Gastrocnemius medialis (tissue), 4 donors: ENCODE measurements around the gene ROBO2. TPM values are rescaled to one million over a fixed set of nuclear protein-coding genes. Genes with fewer than 3 reads are reported as not detected.

Experiments used
- ATAC-seq, 2 donors: fragments of 150-250 bp; one replicate each; pipeline ENCODE4 v1.9.1; 2016
- DNase-seq, 2 donors: peaks; one replicate each; pipeline ENCODE4 v3.0.0-alpha.2; 2019
- H3K27ac ChIP-seq, 4 donors: fragments of 200-600 bp; sonication (generic); 1 replicate in 1 of 4; 2 replicates in 3 of 4; pipeline ENCODE4 v1.5.1; 2016 to 2018; ENCODE audit warnings: mild to moderate bottlenecking in 2 of 4, moderate library complexity in 1 of 4
- H3K27me3 ChIP-seq, 3 donors: fragments of 200-600 bp; sonication (generic) in 2 of 3; 1 replicate in 1 of 3; 2 replicates in 2 of 3; pipeline versions ENCODE4 v1.5.1 to v1.6.0; 2016 to 2019; ENCODE audit warnings: mild to moderate bottlenecking in 1 of 3, moderate library complexity in 1 of 3
- H3K36me3 ChIP-seq, 2 donors: fragments of 200-600 bp; sonication (generic) in 1 of 2; one replicate each; pipeline ENCODE4 v1.5.1; 2017 to 2018
- H3K4me1 ChIP-seq, 2 donors: fragments of 200-600 bp; sonication (generic) in 1 of 2; one replicate each; pipeline ENCODE4 v1.5.1; 2016 to 2017; ENCODE audit warnings: mild to moderate bottlenecking in 2 of 2
- H3K4me3 ChIP-seq, 4 donors: fragments of 200-600 bp; sonication (generic) in 3 of 4; 1 replicate in 1 of 4; 2 replicates in 3 of 4; pipeline ENCODE4 v1.5.1; 2016 to 2019; ENCODE audit warnings: mild to moderate bottlenecking in 2 of 4
- H3K9me3 ChIP-seq, 3 donors: fragments of 200-600 bp; sonication (generic) in 2 of 3; 1 replicate in 1 of 3; 2 replicates in 2 of 3; pipeline ENCODE4 v1.5.1; 2016 to 2019
- POLR2A ChIP-seq, 2 donors: fragments of 450-650 bp; IDR thresholded peaks; one replicate each; pipeline ENCODE4 v1.6.1; 2017; ENCODE audit warnings: antibody characterized with exemption in 2 of 2, mild to moderate bottlenecking in 2 of 2, moderate library complexity in 2 of 2
- in situ Hi-C, 4 donors: fragments of 200-750 bp; cut with MboI; loops; one replicate each; pipeline versions ENCODE4 v1.15.0 to v1.8.0; 2017; ENCODE audit warnings: low sequenced_read_pairs in 4 of 4
- intact Hi-C: fragments of 100-400 bp; cut with DNase I; formaldehyde crosslinking; loops from one replicate; pipeline ENCODE4 v1.15.1; 2023; ENCODE audit warnings: low total_unique reads
- total RNA-seq, 4 donors: library from RNA; depleted of rRNA; stranded (reverse); fragments of >200 nt; gene quantifications; one replicate each; pipeline versions ENCODE4 v1.1.0 to v1.2.3, GENCODE V29; 2016
- TF ChIP-seq, protein P1 (sequence below), 5 experiments: fragments of 450-650 bp in 3 of 5; fragments of 200-600 bp in 2 of 5; sonication (generic) in 2 of 5; IDR thresholded peaks in 4 of 5; conservative IDR thresholded peaks in 1 of 5; 1 replicate in 4 of 5; 2 replicates in 1 of 5; pipeline ENCODE4 v1.5.1; 2016 to 2019; ENCODE audit warnings: antibody characterized with exemption in 5 of 5, mild to moderate bottlenecking in 3 of 5, moderate library complexity in 3 of 5

ROBO2 gene
- total RNA-seq, 4 donors from 2014 or later: 0.07 TPM; not detected in 3

GRCh38 chr3:77298417-77298816, 258.5 kb downstream of the ROBO2 start:
- Histone ChIP-seq H3K36me3 (no peaks in the 10 kb centered on the region), H3K27me3 (no peaks in the 10 kb centered on the region), H3K4me3 (no peak overlapping the region), H3K9me3 (peaks cover 0 to 4% (median 0%) of the 10 kb centered on the region in 3 donors), H3K4me1 (no peaks in the 10 kb centered on the region), H3K27ac (no peak overlapping the region)
- in situ Hi-C loops: no loop called here
- TF ChIP-seq POLR2A (IDR thresholded peaks at IDR 0.05): no peak
- ATAC-seq: no peak
- DNase-seq: no peak
- intact Hi-C loops: no loop called here

- Histone ChIP-seq H3K4me3 (no peak overlapping the region), H3K9me3 (no peaks in the 10 kb centered on the region), H3K4me1 (no peaks in the 10 kb centered on the region), H3K27ac (no peak overlapping the region), H3K36me3 (no peaks in the 10 kb centered on the region), H3K27me3 (no peaks in the 10 kb centered on the region)
- ATAC-seq (no peak), DNase-seq (no peak)
- intact Hi-C loops (no loop called here), in situ Hi-C loops (no loop called here)
- TF ChIP-seq POLR2A (IDR thresholded peaks at IDR 0.05): no peak
- TF ChIP-seq, protein P1, sequence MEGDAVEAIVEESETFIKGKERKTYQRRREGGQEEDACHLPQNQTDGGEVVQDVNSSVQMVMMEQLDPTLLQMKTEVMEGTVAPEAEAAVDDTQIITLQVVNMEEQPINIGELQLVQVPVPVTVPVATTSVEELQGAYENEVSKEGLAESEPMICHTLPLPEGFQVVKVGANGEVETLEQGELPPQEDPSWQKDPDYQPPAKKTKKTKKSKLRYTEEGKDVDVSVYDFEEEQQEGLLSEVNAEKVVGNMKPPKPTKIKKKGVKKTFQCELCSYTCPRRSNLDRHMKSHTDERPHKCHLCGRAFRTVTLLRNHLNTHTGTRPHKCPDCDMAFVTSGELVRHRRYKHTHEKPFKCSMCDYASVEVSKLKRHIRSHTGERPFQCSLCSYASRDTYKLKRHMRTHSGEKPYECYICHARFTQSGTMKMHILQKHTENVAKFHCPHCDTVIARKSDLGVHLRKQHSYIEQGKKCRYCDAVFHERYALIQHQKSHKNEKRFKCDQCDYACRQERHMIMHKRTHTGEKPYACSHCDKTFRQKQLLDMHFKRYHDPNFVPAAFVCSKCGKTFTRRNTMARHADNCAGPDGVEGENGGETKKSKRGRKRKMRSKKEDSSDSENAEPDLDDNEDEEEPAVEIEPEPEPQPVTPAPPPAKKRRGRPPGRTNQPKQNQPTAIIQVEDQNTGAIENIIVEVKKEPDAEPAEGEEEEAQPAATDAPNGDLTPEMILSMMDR (IDR thresholded peaks at IDR 0.05 in 4 of 5, conservative IDR thresholded peaks at IDR 0.05 in 1 of 5): no peak
Observed at GRCh38 chr3:77303955-77304699, 264.2 kb downstream of the ROBO2 start.

DNA sequence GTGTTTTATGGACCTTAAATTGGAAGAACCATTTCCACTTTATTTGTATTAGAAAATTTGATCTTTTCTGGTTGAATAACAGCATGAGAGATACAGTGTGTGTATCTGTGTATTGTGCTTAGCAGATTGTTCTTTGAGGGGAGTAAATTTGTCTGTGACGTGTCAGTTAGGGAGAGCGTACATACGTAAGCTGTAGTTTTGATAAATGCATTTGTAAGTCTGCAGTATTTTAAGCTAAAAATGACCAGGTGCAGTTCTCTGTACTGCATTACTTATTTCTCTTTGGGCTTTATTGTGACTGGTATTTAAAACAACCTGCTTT, 264.8 kb downstream of the ROBO2 start:
- no peak overlapping the region for H3K4me3 ChIP-seq
- no peaks in the 10 kb centered on the region for H3K9me3 ChIP-seq
- no peak for ATAC-seq
- in situ Hi-C loops: no loop called here
- intact Hi-C loops: no loop called here
- H3K36me3 ChIP-seq: no peaks in the 10 kb centered on the region
- no peak overlapping the region for H3K27ac ChIP-seq
- no peaks in the 10 kb centered on the region for H3K4me1 ChIP-seq
- DNase-seq: no peak
- TF ChIP-seq POLR2A (IDR thresholded peaks at IDR 0.05): no peak
- TF ChIP-seq, protein P1 (IDR thresholded peaks at IDR 0.05 in 4 of 5, conservative IDR thresholded peaks at IDR 0.05 in 1 of 5): no peak
- no peaks in the 10 kb centered on the region for H3K27me3 ChIP-seq

DNA sequence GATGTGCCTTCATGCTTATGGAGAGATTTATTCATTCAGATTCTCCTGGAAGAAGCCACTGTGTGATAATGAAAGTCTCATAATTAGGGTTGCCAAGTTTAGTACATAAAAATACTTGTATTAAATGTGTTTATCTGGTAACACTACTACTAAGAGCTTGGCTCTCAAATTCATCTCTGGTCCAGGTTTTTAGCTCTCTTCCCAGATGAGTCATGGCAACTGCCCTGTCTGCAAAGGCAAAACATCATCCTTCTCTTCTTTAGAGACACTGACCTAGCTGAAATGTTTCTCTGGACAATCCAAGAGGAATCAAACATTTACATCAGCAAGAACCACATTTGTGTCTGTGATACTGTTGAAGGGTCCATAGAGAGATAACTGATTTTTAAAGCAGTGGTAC, 269.6 kb downstream of the ROBO2 start:
- H3K4me1 ChIP-seq: no peaks in the 10 kb centered on the region
- ATAC-seq: no peak
- no peak overlapping the region for H3K4me3 ChIP-seq
- intact Hi-C loops: no loop called here
- no peak for DNase-seq
- no peak overlapping the region for H3K27ac ChIP-seq
- H3K27me3 ChIP-seq: no peaks in the 10 kb centered on the region
- in situ Hi-C loops: no loop called here
- no peaks in the 10 kb centered on the region for H3K36me3 ChIP-seq
- TF ChIP-seq, protein P1 (IDR thresholded peaks at IDR 0.05 in 4 of 5, conservative IDR thresholded peaks at IDR 0.05 in 1 of 5): no peak
- no peak for TF ChIP-seq POLR2A (IDR thresholded peaks at IDR 0.05)
- no peaks in the 10 kb centered on the region for H3K9me3 ChIP-seq

GRCh38 chr3:77313843-77314242, 273.9 kb downstream of the ROBO2 start:
- in situ Hi-C loops: no loop called here
- no peaks in the 10 kb centered on the region for H3K36me3 ChIP-seq
- no peaks in the 10 kb centered on the region for H3K9me3 ChIP-seq
- H3K27ac ChIP-seq: no peak overlapping the region
- H3K4me3 ChIP-seq: no peak overlapping the region
- no peaks in the 10 kb centered on the region for H3K4me1 ChIP-seq
- ATAC-seq (no peak), DNase-seq (no peak)
- no peaks in the 10 kb centered on the region for H3K27me3 ChIP-seq
- intact Hi-C loops: no loop called here
- no peak for TF ChIP-seq POLR2A (IDR thresholded peaks at IDR 0.05)
- TF ChIP-seq, protein P1 (IDR thresholded peaks at IDR 0.05 in 4 of 5, conservative IDR thresholded peaks at IDR 0.05 in 1 of 5): no peak
